Activated CD4-positive, alpha-beta T cell treated with anti-CD3 and anti-CD28 coated beads, Interleukin-10, Interleukin-2, amounts not matched to agents 100 ng/mL and 50 ng/mL, durations not matched to agents 16 hours and 8 hours (primary cell): ENCODE measurements around the gene ZKSCAN2.

Experiments used
- DNase-seq: peaks from one replicate; pipeline ENCODE4 v3.0.0-alpha.2; 2020

ZKSCAN2 gene

GRCh38 chr16:25222959-25223358, 34.7 kb downstream of the ZKSCAN2 start:
- DNase-seq = no peak

GRCh38 chr16:25219070-25219737, 38.4 kb downstream of the ZKSCAN2 start:
- no peak for DNase-seq

DNA sequence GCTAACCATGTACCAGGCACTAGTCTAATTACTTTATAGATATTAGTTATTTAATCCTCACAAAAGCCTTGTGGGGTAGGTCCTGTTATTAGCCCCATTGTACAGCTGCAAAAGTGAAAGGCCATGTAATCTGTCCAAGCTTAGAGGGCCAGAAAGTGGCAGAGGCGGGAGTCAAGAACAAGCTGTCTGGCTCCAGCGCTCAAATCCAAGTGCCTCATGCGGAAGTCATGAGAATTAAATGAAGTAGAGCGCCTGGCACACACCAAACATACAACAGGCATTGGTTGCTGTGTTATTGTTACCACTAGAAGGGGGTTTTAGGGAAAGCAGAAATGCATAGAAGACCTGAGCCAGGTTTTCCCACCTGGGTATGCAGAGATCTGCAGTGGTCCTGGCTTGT, 39.7 kb downstream of the ZKSCAN2 start:
- DNase-seq = no peak

DNA sequence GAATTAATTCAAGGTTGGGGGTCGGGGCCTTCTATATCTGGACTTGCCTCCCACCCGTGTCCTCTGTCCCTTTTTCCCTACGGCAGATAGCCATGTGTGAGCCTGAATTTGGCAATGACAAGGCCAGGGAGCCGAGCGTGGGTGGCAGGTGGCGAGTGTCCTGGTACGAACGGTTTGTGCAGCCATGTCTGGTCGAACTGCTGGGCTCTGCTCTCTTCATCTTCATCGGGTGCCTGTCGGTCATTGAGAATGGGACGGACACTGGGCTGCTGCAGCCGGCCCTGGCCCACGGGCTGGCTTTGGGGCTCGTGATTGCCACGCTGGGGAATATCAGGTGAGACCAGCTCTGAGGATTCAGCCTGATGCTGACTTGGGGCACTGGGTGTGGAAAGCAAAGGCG, 40.5 kb downstream of the ZKSCAN2 start:
- DNase-seq = no peak

DNA sequence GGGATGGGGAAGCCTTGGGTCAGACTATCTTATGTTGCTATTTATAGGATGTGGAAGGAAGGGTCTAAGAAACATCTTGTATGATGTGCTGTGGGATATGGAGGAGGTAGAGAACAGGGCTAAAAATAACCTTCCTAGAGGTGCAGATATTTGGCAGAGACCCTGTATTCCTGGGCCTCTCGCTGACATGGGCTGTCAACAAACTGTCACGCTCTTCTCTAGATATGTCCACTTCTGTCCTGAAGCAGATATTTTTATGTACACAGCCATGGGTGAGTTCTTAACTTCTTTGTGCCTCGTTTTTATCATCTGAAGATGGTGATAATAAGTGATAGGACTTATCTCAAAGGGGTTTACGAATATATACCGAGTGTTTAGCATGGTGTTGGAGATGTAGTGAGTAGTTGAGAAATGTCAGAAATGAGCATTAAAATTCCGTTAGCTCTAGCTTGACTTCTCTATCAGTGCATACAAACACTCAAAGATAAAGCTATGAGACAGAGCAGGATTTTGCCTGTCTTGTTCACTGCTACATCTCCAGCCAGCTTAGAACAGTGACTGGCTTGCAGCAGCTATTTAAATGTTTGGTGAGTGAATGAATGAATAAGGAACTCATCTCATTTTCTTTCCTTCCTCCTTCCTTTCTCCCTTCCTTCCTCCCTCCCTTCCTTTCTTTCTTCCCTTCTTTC, 43.8 kb downstream of the ZKSCAN2 start:
- no peak for DNase-seq

DNA sequence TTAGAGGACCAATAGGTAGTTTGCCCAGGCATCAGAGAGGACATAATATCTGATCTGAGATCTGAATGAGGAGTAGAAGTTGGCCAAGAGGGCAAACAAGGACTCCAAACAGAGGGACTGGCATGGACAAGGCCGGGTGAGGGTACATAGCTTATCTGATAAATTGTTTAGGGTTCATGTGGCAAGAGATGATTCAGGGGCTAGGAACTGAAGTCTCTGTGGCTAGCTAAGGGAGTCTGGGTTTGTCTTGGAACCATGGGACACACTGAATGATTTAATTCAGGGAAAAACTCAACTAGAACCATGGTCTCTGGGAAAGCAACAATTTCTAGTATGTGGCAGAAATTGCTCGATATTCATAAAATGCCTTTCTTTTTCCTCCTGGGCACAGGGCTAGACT, 45.0 kb downstream of the ZKSCAN2 start:
- DNase-seq = no peak

- DNase-seq = peak; percentile 23
Observed at GRCh38 chr16:25210758-25211157, 46.9 kb downstream of the ZKSCAN2 start.

GRCh38 chr16:25199457-25199856, 58.2 kb downstream of the ZKSCAN2 start:
- DNase-seq = no peak

DNA sequence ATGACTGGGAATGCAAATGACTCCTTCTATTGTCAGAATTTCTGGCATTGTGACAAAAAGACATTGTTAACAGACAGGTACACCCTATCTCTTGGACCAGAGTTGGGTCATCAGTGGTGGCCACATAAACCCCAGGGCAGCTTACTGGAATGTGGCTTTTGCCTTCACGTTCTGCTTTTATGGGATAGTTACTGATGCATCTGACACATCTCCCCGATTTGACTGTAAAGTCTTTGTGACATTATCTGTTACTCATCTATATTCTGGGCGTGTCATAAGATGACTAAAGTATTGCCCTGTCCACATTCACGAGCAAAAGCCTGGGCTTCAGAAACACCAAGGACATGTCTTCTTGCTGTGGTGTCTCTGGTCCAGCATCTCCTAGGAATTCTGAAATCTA, 59.6 kb downstream of the ZKSCAN2 start:
- no peak for DNase-seq

DNA sequence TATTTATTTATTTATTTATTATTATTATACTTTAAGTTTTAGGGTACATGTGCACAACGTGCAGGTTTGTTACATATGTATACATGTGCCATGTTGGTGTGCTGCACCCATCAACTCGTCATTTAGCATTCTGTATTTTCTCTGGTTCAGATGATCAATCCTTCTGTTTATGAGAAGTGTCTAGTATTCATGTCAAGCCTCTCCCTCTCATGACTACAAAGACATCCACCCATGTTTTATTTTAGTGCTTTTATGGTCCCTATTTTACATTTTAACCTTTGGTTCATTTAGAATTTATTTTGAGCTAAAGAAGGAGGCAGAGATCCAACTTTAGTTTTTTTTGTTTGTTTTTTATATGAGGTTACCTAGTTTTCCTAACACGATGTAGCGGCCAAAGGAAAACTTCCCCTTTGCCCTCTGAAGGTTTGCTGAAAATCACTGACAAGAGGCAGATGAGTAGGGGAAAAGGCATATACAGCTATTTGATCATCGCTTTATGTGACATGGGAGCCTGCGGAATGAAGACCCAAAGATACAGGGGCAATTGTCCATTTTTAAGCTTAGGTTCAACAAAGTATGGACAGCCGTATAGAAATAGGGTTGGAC, 63.3 kb downstream of the ZKSCAN2 start:
- DNase-seq = no peak

DNA sequence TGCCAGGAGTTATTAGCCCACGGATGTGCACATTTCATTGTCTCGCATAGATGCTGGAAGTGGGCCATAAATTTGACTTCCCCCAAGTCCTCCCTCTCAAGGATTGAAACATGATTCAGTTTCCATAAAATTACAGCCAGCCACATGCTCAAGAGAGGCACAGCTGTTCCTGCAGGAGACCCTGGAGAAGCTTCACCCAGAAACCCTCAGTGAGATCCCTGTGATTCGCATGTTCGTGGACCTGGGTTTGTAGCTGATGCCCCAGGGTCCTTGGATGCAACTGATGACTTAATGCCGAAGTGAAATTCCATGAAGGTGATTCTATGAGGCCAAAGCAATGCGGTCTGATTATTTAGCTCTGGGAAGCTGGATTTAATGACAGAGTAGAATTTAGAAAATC, 65.5 kb downstream of the ZKSCAN2 start:
- no peak for DNase-seq

DNA sequence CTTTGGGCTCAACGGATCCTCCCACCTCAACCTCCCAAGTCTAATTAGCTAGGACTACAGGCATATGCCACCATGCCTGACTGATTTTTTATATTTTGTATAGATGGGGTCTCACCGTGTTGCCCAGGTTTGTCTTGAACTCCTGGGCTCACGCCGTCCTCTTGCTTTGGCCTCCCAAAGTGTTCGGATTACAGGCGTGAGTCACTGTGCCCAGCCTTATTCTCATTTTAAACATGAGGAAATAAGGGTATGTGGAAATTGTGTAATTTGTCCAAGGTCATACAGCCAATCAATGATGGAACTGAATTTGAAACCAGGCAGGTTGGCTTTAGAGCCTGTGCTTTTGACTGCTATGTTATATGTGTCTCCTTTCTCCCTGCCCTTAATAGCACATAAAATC, 68.3 kb downstream of the ZKSCAN2 start:
- DNase-seq = no peak

DNA sequence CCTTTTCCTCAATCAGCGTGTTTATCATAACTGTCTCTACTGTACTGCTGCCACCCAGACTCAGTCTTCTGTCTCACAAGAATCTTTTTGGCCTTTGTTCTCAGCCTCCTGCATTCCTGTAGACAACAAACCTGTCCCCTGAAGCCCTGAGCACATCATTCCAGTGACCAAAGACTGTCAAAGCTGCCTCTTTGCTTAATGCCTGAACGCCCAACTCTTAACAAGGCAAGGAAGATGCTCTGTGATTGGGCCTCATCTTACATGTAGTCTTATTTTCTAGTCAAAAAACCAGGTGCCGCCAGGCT, 70.2 kb downstream of the ZKSCAN2 start:
- DNase-seq = no peak
